Fibroblast of lung (primary cell): ENCODE measurements around the gene VAV2.

Experiments used
- CTCF ChIP-seq, 2 donors: IDR thresholded peaks in 1 of 2; conservative IDR thresholded peaks in 1 of 2; 1 replicate in 1 of 2; 2 replicates in 1 of 2; pipeline ENCODE4 v1.5.1; 2011 to 2012; ENCODE audit warnings: low read length in 2 of 2, control low read depth in 1 of 2, inconsistent platforms in 1 of 2, low read depth in 1 of 2, mild to moderate bottlenecking in 1 of 2
- EZH2 ChIP-seq: IDR thresholded peaks from 2 replicates; pipeline ENCODE4 v1.5.1; 2012; ENCODE audit warnings: low read length, control low read depth, mild to moderate bottlenecking; ENCODE audit errors: missing control alignments

GRCh38 chr9:133848471-133849109 is 143.5 kb downstream of the VAV2 start:
- TF ChIP-seq CTCF (conservative IDR thresholded peaks at IDR 0.05 in 1 of 2, IDR thresholded peaks at IDR 0.05 in 1 of 2; ENCODE audit: low read depth in 1 of 2, low read length in 2 of 2) (no peak), EZH2 (no peak)
